ENCODE data around the gene SIGLEC7.
"Not testable (repeated sequence)": the region's sequence is repeated elsewhere in the genome, so short reads cannot be mapped to it uniquely, and the experiment has no call there.

SIGLEC7 gene

DNA sequence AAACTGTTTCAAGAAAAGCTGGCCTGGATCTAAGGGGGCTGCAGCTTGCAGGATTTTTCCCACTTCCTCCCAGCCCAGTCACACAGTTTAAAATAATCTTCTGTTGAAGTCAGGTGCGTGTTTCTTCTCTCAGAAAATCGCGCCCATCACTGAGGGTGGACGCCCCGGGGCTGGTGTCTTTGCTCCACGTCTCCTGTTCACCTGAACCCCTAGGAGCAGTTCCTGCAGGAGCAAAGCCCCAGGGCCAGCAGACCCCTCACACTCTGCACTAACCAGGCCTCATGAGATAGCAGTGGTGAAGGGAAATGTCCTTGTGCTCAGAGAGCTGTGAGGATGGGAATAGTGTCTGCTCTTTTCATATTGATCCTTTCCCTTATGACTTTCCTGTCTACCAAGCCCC lies 920 bp upstream of the SIGLEC7 start:
- DNase-seq, result no peak

DNA sequence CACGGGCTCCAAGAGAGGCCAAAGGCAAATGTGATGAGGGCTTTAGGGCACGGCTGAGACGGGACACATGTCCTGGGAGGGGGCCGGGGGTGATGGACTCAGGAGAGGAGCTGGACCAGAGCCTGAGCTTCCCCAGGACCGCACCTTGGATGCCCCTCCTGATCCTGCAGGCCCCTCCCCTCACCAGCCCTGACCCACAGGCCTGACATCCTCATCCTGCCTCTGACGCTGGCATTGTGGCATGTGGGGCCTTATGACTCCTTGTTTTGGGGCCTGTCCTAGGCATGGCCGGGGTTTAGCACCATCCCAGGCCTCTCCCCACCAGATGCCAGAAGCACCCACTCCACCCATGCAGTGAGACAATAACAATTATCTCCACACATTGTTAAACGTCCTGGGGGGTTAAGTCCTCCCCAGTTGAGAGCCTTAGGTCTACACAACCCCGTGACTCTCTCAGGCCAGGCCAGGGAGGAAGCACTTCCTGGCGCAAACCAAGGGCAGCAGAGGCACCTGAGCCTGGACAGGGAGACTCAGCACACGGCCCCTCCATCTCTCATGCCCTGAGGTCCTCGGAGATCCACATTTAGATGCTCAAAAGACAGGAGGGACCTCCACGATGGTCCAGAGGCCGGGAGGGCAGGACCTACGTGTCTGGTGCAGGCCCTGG lies 841 bp downstream of the SIGLEC7 start:
- DNase-seq, result not testable (repeated sequence)

- DNase-seq, result no peak
Observed at GRCh38 chr19:51143486-51143885, 1.4 kb downstream of the SIGLEC7 start.

- no peak for DNase-seq
Observed at GRCh38 chr19:51144482-51145045, 2.5 kb downstream of the SIGLEC7 start.

- no peak for DNase-seq
Observed at GRCh38 chr19:51145916-51146493, 3.9 kb downstream of the SIGLEC7 start.

GRCh38 chr19:51146751-51147150 lies 4.7 kb downstream of the SIGLEC7 start:
- DNase-seq, result no peak

DNA sequence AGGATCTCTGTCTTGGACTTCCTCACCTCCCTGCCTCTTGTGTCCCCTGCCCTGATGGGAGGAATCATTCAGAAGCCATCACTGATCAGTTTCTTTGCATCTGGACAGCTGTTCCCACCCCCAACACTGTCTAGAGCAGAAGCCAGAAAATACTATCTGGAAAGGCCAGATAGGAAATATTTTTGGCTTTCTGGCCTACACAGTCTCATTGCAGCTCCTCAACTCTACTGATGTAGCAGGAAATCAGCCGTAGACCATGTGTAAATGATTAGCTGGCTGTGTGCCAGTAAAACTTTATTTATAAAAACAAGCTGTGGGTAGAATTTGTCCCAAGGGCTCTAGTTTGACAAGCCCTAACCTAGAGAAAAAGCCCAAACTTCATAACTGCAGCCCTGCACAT lies 5.6 kb downstream of the SIGLEC7 start:
- peak; percentile 65 for DNase-seq

DNA sequence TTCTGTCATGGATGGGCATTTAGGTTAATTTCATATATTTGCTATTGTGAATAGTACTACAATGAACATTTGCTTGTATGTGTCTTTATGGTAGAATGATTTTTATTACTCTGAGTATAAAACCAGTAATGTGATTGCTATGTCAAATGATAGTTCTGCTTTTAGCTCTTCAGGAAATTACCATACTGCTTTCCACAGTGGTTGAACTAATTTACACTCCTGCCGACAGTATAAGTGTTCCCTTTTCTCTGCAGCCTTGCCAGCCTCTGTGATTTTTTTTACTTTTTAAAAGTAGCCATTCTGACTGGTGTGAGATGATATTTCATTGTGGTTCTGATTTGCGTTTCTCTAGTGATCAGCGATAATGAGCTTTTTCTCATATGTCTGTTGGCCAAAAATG lies 6.5 kb downstream of the SIGLEC7 start:
- DNase-seq, result peak; percentile 34

- DNase-seq, result no peak
Observed at GRCh38 chr19:51150627-51151026, 8.5 kb downstream of the SIGLEC7 start.

GRCh38 chr19:51156710-51157109 lies 14.6 kb downstream of the SIGLEC7 start:
- DNase-seq, result no peak

DNA sequence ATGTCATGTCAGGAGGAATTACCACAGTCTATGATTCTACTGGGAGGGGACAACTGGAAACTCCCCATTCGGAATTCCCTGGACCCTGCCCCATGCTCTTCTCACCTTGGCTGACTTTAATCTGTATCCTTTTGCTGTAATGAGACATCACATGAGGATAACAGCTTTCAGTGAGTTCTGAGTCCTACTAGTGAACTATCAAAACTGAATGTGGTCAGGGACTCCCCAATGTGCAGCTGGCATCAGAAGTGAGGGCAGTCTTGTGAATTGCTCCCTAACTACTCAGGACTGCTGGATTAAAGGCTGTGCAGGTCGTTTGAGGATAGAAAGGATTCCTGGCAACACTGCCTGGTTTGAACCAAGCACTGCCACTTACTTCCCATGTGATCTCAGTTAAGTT lies 15.2 kb downstream of the SIGLEC7 start:
- no peak for DNase-seq

DNA sequence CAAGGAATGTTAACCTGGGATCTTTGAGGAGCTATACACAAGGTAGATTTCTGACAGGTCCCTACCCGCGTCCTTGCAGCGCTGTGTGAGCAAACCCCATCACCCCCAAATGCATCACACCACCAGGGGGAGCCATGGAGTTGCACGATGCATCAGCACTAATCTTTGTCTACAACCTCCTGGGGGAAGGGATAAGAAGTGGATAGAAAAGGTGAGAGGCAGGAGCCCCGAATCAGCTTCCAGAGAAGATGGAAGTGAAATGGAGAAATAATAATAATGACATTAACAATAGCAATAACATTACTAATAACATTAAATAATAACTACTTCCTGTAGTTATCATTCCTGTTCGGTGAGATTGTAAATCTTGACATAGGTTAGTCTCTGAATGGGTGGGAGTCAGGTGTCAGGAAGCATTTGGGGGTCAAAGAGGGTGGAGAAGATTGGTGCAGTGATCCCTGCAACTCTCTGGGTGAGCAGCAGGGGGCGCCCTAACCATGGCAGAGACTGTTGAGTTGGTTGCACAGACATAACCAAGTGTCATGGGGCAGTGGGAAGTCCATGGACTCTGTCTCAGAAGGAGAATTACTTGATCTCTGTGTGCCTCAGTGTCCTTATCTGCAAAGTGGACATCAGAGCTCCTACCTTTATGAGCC lies 16.5 kb downstream of the SIGLEC7 start:
- DNase-seq, result peak; percentile 82

- no peak for DNase-seq
Observed at GRCh38 chr19:51159656-51160055, 17.6 kb downstream of the SIGLEC7 start.

GRCh38 chr19:51161266-51161665 lies 19.2 kb downstream of the SIGLEC7 start:
- DNase-seq, result no peak

- no peak for DNase-seq
Observed at GRCh38 chr19:51161867-51162496, 19.9 kb downstream of the SIGLEC7 start.

GRCh38 chr19:51163257-51163656 lies 21.2 kb downstream of the SIGLEC7 start:
- no peak for DNase-seq

- DNase-seq, result no peak
Observed at GRCh38 chr19:51164215-51164614, 22.1 kb downstream of the SIGLEC7 start.

DNA sequence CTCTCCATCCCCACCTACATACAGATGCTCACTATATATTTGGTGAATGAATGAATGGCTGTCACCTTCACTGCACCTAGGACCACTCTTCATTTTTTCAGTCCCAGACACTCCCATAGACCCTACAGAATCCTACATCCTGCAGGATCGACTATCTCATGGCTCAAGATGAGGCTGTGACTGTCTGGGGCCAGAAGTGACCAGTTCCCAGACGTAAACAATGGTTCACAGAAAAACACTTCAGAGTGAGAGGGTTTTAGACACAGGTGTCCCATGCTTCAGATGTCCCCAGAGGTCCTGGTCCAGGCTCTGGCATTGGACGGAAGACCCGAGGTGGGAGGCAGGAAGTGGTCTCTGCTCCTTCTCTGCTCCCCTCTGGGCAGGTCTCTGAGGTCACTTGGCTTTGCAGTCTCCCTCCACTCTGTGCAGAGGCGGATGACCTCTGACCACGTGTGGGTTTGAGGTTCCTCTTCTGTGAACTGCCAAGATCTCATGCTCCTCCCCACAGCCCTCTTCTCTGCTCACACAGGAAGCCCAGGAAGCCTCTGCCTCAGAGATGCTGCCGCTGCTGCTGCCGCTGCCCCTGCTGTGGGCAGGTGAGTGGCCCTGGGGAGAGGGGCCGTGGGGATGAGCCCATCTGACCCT lies 24.9 kb downstream of the SIGLEC7 start:
- DNase-seq, result peak; percentile 87

GRCh38 chr19:51168564-51169282 lies 26.6 kb downstream of the SIGLEC7 start:
- DNase-seq, result no peak

DNA sequence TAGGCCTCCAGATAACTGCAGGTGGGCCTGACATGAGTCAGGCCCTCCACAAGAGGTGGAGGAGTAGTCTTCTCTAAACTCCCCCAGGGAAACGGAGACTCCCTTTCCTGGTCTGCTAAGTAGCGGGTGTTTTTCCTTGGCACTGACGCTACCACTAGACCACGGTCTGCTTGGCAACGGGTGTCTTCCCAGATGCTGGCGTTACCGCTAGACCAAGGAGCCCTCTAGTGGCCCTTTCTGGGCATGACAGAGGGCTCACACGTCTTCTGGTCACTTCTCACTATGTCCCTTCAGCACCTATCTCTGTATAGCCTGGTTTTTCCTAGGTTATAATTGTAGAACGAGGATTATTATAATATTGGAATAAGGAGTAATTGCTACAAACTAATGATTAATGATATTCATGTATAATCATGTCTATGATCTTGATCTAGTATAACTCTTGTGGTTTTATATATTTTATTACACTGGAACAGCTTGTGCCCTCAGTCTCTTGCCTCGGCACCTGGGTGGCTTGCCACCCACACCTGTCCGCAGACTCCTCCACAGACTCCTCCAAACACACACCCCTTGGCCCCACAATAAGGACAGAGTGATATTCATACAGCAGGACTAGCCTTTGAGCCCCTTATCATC lies 27.3 kb downstream of the SIGLEC7 start:
- peak; percentile 91 for DNase-seq

- no peak for DNase-seq
Observed at GRCh38 chr19:51172223-51172622, 30.1 kb downstream of the SIGLEC7 start.

- DNase-seq, result no peak
Observed at GRCh38 chr19:51173681-51174080, 31.6 kb downstream of the SIGLEC7 start.
